GM19240 (cell line): ENCODE results near the gene IFT80.

ENCODE experiments used
- DNase-seq: peaks from one replicate; pipeline ENCODE4 v3.0.0; 2011; ENCODE audit warnings: low spot score; ENCODE audit not compliant: insufficient read length

Gene IFT80

DNA sequence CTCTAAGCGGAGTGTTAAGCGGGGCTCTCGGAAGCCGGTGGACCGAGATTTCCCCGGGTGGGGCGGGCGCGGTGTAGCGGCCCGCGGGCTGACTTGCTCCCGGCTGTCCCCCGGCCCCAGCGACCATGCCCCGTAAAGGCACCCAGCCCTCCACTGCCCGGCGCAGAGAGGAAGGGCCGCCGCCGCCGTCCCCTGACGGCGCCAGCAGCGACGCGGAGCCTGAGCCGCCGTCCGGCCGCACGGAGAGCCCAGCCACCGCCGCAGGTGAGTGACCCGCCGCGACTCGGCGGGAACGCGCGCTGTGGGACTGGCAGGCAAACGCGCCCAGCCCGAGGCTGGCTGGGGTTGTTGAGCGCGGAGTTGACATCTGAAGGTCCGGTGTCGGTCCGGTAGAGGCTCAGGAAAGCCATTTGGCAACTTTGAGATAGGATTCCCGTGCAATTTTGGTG, 1.7 kb upstream of the IFT80 start:
- no peak for DNase-seq

GRCh38 chr3:160400030-160400701, 1.1 kb upstream of the IFT80 start:
- no peak for DNase-seq

DNA sequence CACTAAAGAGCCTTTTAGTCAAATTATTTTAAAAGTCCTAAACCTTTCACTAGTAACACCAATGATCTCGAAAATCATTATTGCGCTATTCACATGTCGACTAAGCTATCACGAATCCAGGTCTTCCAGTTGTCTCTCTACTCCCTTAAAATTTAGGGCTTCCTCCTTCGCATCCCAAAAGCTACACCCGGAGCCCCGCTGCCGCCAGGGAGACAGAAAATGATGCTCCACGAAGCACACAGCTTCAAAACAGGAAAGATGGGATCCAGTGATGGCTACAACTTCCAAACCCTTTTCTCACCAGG, 253 bp downstream of the IFT80 start:
- no peak for DNase-seq

GRCh38 chr3:160395297-160395696, 3.7 kb downstream of the IFT80 start:
- DNase-seq = no peak

- DNase-seq = no peak
These were observed 5.0 kb downstream of the IFT80 start for GRCh38 chr3:160394009-160394392.

- DNase-seq = no peak
These were observed 5.5 kb downstream of the IFT80 start for GRCh38 chr3:160393346-160394008.

DNA sequence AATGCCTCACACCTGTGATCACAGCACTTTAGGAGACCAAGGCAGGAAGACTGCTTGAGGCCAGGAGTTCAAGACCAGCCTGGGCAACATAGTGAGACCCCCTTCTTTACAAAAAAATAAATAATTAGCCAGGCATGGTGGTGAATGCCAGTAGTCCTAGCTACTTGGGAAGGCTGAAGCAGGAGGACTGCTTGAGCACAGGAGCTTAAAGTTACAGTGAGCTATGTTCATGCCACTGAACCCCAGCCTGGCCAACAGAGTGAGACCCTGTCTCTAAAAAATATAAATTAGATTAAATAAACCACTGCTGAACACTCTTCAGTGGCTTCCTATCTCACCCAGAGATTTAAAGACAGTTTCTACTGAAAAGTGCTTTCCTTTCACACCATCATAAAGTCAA, 6.2 kb downstream of the IFT80 start:
- DNase-seq = no peak

GRCh38 chr3:160390565-160391138, 8.4 kb downstream of the IFT80 start:
- DNase-seq = no peak

DNA sequence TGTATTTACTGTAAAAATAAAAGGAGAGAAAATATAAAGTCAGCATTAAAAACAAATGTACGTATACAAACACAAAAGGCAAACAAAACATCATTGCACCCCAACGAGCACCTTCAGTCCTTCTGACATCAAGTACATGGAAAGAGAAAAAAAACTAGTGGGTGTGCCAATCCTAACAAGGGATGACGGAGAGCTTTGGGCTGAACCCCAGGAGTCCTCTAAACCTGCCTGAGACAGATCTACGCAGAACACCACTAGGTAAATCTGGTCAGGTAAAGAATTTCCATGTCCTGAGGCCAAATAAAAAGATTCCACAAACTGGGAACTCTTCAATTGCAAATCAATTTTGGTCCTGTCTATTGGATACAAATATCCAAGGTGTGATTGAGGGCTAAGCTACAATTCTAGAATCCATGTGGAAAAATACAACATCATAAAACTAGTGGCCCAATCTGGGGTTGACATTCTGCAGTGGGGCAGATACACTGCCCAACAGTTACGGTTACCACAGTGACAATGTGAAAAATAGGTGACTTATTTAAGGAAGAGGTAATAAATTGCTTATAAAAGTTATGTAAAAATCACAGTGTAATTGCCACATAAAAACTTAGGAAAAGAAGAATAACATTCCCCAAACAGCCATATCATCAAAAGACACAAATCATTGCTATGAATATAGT, 14.2 kb downstream of the IFT80 start:
- DNase-seq = no peak

GRCh38 chr3:160381470-160381869, 17.6 kb downstream of the IFT80 start:
- no peak for DNase-seq

DNA sequence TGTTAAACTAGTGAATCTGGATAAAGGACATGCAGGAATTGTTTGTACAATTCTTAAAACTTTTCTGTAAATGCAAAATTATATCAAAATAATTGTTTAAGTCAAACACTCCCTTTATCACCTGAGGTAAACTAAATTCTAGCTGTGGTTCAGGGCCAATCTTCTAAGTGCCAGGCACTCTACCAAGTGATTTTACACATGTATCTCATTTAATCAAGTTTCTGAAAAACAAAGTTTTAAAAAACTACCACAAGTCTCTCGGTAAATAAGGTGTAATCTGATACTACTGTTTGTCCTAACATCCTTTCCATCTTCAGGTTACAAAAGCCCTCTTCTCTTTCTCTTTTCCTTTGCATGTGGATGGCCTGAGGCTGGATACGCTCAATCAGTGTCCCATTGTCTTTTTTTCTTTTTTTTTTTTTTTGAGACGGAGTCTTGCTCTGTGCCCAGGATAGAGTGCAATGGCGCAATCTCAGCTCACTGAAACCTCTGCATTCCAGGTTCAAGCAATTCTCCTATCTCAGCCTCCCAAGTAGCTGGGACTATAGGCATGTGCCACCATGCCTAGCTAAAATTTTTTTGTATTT, 19.3 kb downstream of the IFT80 start:
- DNase-seq = no peak

- DNase-seq = no peak
These were observed 20.5 kb downstream of the IFT80 start for GRCh38 chr3:160378331-160379109.

- DNase-seq = no peak
These were observed 22.3 kb downstream of the IFT80 start for GRCh38 chr3:160376681-160377080.

GRCh38 chr3:160374925-160375324, 24.1 kb downstream of the IFT80 start:
- no peak for DNase-seq

GRCh38 chr3:160374472-160374871, 24.6 kb downstream of the IFT80 start:
- no peak for DNase-seq

DNA sequence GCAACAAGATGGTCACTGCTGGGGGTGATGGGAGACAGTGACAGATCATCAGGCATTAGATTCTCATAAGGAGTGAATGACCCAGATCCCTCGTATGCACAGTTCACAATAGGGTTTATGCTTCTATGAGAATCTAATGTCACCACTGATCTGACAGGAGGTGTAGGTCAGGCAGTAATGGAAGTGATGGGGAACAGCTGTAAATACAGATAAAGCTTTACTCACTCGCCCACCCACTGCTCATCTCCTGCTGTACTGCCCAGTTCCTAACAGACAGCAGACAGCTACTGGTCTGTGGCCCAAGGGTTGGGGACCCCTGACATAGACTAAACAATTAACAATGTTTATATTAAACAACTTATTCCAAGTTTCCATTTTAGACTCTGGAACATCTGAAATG, 25.4 kb downstream of the IFT80 start:
- no peak for DNase-seq

GRCh38 chr3:160372780-160373179, 26.2 kb downstream of the IFT80 start:
- DNase-seq = no peak

DNA sequence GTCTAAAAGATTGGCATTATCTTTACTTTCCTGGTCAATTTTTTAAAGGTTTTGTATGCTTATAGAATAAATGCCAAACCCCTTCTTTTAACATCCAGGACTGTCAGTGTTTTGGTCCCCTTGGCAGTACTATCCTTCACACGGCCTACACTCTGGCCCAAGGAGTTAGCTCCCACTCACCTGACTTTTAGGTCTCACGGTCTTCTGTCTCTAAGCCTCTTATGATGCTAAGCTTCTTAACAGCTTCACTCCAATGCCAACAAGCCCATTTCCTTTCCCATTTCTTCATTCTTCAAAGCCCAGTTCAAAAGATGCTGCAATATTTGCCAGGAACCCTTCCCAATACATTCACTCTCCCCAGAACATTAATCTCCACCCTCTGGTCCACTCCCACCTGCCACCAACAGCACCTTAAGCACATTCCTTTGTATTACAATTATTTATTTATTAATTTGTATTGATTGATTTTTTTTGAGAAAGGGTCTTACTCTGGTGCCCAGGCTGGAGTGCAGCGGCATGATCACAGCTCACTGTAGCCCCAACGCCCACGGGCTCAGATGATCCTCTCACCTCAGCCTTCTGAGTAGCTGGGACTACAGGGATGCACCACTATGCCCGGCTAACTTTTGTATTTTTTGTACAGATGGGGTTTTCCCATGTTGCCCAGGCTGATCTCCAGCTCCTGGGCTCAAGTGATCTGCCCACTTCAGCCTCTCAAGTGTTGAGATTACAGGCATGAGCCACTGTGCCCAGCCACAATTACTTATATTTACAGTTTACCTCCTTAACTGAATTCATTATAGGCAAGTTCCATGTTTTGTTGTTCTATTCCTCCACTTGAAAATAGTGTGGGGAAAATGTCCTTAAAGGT, 27.8 kb downstream of the IFT80 start:
- DNase-seq = no peak

DNA sequence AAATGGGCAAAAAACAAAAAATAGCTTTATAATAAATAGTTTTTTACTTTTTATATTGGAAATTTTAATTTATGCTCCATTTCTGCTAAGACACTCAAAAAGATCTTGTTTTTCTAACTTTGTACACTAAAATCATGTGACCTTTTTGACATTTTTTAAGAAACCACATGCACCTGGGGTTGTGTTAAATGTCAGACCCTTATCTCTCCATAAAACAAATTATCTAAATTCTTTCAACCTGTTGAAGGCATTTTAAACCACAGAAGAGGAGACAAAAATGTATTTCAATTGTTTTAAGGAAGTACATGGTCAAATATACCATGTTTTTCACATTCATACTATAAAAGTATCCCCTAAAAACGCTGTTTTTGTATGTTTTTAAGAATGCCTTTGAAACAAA, 29.2 kb downstream of the IFT80 start:
- DNase-seq = no peak

- DNase-seq = no peak
These were observed 30.2 kb downstream of the IFT80 start for GRCh38 chr3:160368804-160369203.
